ENCODE results near the gene COLEC12. TPM values are rescaled to one million over a fixed set of nuclear protein-coding genes. Genes with fewer than 3 reads are reported as not detected.

COLEC12 gene
- total and polyA plus RNA-seq, 2 donors (not counting 3 experiments of a cell fraction or from before 2014, with no cell fraction given): 8.0 to 17.1 TPM

DNA sequence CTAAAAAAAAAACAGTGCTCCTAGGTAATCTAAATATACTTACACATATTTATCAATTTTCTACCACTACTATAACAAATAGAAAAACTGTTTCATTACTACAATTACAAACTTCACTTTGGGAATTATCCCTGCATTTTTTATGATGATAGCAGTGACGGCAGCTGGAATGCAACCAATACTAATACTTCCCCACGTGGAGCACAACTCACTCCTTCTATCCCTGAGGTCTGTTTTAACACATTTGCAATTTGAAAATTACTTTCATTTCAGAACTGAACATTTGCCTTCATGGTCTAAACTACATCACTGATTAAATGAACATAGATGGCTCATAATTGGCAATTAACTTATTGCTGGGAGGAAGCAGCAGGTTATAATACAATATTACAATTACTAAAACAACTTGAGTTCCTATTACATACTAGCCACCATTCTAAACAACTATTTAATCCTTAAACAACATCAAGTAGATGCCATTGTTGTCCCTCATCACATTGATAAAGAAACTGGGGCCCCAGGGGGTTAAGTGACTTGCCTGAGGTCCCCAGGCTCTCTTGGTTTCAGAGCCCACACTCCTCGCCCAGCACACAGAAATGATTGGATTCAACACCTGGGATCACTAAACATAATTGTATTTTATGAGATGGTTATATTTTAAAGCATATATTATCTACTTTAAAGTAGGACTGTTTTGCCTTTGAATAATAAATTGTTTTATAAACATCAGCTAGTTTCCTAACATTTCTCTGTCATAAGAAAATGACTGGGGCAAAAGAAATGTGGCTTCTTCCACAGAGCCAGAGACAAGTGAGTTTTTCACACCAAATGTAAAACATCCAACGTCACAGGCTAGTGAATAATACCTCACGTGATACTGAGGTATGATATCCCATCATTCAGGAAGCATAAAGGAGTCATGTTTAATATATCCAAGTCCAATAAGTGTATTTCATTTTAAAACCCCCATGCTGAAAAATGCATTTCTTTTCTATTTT is 6.2 kb downstream of the COLEC12 start:
- no peaks in the 10 kb centered on the region for H3K9me1 ChIP-seq (replicated peaks; ENCODE audit: control insufficient read depth, extremely low read depth, insufficient read depth, low read length)
- CTCF ChIA-PET: interaction anchor here (1.0 to 1.6 kb wide), 7 partner anchors 8 to 189 kb away, joined by 3 to 4 read pairs (median 3); no protein-coding TSS in a partner anchor
- no peaks in the 10 kb centered on the region for H3K9me3 ChIP-seq (replicated peaks; ENCODE audit: control insufficient read depth, insufficient read depth, low read length)
- FAIRE-seq: no peak
- no peaks in the 10 kb centered on the region for H3K79me2 ChIP-seq (ENCODE audit: control insufficient read depth, insufficient read depth, low read length)
- H3K4me3 ChIP-seq (replicated peaks in 1 of 3; ENCODE audit: insufficient read depth in 1 of 3, low read depth in 1 of 3, low read length in 3 of 3): no peak overlapping the region
- H3K4me1 ChIP-seq (ENCODE audit: control insufficient read depth, extremely low read depth, insufficient read depth, low read length): peaks cover 8% of the 10 kb centered on the region
- dilution Hi-C loops (cut with MboI; ENCODE audit: extremely low pct_ligation_motif_present, low sequenced_read_pairs): no loop called here
- no peak overlapping the region for H3K27ac ChIP-seq (ENCODE audit: insufficient read depth, low read depth, low read length)
- no peak overlapping the region for H3K9ac ChIP-seq (replicated peaks; ENCODE audit: extremely low read depth, insufficient read depth, low read length)
- POLR2A ChIA-PET: no interaction called here
- BruUV-seq (replicated peaks): TSS peak; percentile 32
- peaks cover 0 to 6% of the 10 kb centered on the region in 2 experiments for H3K27me3 ChIP-seq (ENCODE audit: control insufficient read depth in 2 of 2, insufficient read depth in 2 of 2, low read length in 2 of 2)
- H3K4me2 ChIP-seq (ENCODE audit: insufficient read depth, low read length): no peak overlapping the region
- DNase-seq (ENCODE audit: low read depth, low spot score): no peak
- no peak overlapping the region for H2AFZ ChIP-seq (ENCODE audit: low read depth, low read length)
- TF ChIP-seq MYC (IDR thresholded peaks at IDR 0.05; ENCODE audit: low read depth, low read length) (no peak), MAX (IDR thresholded peaks at IDR 0.05; ENCODE audit: insufficient read depth, insufficient read length) (no peak), JUN (IDR thresholded peaks at IDR 0.05; ENCODE audit: borderline replicate concordance, insufficient read depth, insufficient read length, low read depth) (peak; percentile 10)
- intact Hi-C loops (cut with micrococcal nuclease): no loop called here
- no peaks in the 10 kb centered on the region for H4K20me1 ChIP-seq (replicated peaks; ENCODE audit: control insufficient read depth, extremely low read depth, insufficient read depth, low read length)
- H3K36me3 ChIP-seq (ENCODE audit: control insufficient read depth in 2 of 2, extremely low read depth in 1 of 2, insufficient read depth in 2 of 2, low read length in 2 of 2): no peaks in the 10 kb centered on the region

- Histone ChIP-seq H3K36me3 (ENCODE audit: control insufficient read depth in 2 of 2, extremely low read depth in 1 of 2, insufficient read depth in 2 of 2, low read length in 2 of 2) (no peaks in the 10 kb centered on the region), H3K9me3 (replicated peaks; ENCODE audit: control insufficient read depth, insufficient read depth, low read length) (no peaks in the 10 kb centered on the region), H2AFZ (ENCODE audit: low read depth, low read length) (no peak overlapping the region), H3K4me1 (ENCODE audit: control insufficient read depth, extremely low read depth, insufficient read depth, low read length) (peaks cover 7% of the 10 kb centered on the region), H3K9me1 (replicated peaks; ENCODE audit: control insufficient read depth, extremely low read depth, insufficient read depth, low read length) (no peaks in the 10 kb centered on the region), H3K4me3 (replicated peaks in 1 of 3; ENCODE audit: insufficient read depth in 1 of 3, low read depth in 1 of 3, low read length in 3 of 3) (no peak overlapping the region), H4K20me1 (replicated peaks; ENCODE audit: control insufficient read depth, extremely low read depth, insufficient read depth, low read length) (no peaks in the 10 kb centered on the region), H3K9ac (replicated peaks; ENCODE audit: extremely low read depth, insufficient read depth, low read length) (no peak overlapping the region), H3K27ac (ENCODE audit: insufficient read depth, low read depth, low read length) (no peak overlapping the region), H3K4me2 (ENCODE audit: insufficient read depth, low read length) (no peak overlapping the region), H3K79me2 (ENCODE audit: control insufficient read depth, insufficient read depth, low read length) (no peaks in the 10 kb centered on the region), H3K27me3 (ENCODE audit: control insufficient read depth in 2 of 2, insufficient read depth in 2 of 2, low read length in 2 of 2) (no peaks in the 10 kb centered on the region)
- dilution Hi-C loops (cut with MboI; ENCODE audit: extremely low pct_ligation_motif_present, low sequenced_read_pairs): no loop called here
- TF ChIP-seq POLR2AphosphoS5 (IDR thresholded peaks at IDR 0.05; ENCODE audit: insufficient read depth, low read depth, low read length) (no peak), POLR2A (IDR thresholded peaks at IDR 0.05; ENCODE audit: low read depth, low read length) (no peak), EZH2 (IDR thresholded peaks at IDR 0.05; ENCODE audit: borderline replicate concordance, low read depth, low read length, severe bottlenecking) (no peak), MYC (IDR thresholded peaks at IDR 0.05; ENCODE audit: low read depth, low read length) (no peak), GATA2 (IDR thresholded peaks at IDR 0.05; ENCODE audit: insufficient read depth, insufficient read length, low read depth, low read length) (no peak), MAX (IDR thresholded peaks at IDR 0.05; ENCODE audit: insufficient read depth, insufficient read length) (no peak), JUN (IDR thresholded peaks at IDR 0.05; ENCODE audit: borderline replicate concordance, insufficient read depth, insufficient read length, low read depth) (no peak), CTCF (IDR thresholded peaks at IDR 0.05; ENCODE audit: extremely low read depth in 1 of 2, insufficient read depth in 1 of 2, low read depth in 1 of 2, low read length in 2 of 2) (no peak), FOS (IDR thresholded peaks at IDR 0.05; ENCODE audit: borderline replicate concordance, insufficient read depth, low read length) (no peak)
- BruUV-seq (replicated peaks): no TSS peak
- intact Hi-C loops (cut with micrococcal nuclease): no loop called here
- CTCF ChIA-PET: no interaction called here
- FAIRE-seq (no peak), DNase-seq (ENCODE audit: low read depth, low spot score) (no peak)
- POLR2A ChIA-PET: no interaction called here
These were observed 8.1 kb downstream of the COLEC12 start for GRCh38 chr18:492451-492850.
